GM21723 (cell line): ENCODE results near the gene SOD1.
A peak's percentile ranks its signal among the peaks of the same experiment; 100 is the strongest.
"Not testable (repeated sequence)": the region's sequence is repeated elsewhere in the genome, so short reads cannot be mapped to it uniquely, and the experiment has no call there.

ENCODE experiments used
- ATAC-seq: cut with Tn5 transposase; IDR thresholded peaks from one replicate; pipeline ENCODE4 v1.9.1; 2021; ENCODE audit warnings: mild to moderate bottlenecking, moderate library complexity; ENCODE audit not compliant: unreplicated experiment

The SOD1 gene

DNA sequence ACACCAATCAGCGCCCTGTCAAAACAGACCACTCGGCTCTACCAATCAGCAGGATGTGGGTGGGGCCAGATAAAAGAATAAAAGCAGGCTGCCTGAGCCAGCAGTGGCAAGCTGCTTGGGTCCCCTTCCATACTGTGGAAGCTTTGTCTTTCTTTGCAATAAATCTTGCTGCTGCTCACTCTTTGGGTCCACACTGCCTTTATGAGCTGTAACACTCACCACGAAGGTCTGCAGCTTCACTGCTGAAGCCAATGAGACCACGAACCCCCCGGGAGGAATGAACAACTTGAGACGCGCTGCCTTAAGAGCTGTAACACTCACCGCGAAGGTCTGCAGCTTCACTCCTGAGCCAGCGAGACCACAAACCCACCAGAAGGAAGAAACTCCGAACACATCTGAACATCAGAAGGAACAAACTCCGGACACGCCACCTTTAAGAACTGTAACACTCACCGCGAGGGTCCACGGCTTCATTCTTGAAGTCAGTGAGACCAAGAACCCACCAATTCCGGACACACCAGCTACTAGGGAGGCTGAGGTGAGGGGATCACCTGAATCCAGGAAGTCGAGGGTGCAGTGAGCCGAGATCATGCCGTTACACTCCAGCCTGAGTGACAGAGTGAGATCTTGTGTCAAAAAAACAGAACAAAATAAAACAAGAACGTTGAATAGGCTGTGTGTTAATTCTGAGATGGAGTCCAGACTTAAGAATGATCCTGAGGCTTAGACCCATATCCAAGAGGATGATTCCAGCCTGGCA is 4.5 kb upstream of the SOD1 start:
- ATAC-seq: not testable (repeated sequence)

DNA sequence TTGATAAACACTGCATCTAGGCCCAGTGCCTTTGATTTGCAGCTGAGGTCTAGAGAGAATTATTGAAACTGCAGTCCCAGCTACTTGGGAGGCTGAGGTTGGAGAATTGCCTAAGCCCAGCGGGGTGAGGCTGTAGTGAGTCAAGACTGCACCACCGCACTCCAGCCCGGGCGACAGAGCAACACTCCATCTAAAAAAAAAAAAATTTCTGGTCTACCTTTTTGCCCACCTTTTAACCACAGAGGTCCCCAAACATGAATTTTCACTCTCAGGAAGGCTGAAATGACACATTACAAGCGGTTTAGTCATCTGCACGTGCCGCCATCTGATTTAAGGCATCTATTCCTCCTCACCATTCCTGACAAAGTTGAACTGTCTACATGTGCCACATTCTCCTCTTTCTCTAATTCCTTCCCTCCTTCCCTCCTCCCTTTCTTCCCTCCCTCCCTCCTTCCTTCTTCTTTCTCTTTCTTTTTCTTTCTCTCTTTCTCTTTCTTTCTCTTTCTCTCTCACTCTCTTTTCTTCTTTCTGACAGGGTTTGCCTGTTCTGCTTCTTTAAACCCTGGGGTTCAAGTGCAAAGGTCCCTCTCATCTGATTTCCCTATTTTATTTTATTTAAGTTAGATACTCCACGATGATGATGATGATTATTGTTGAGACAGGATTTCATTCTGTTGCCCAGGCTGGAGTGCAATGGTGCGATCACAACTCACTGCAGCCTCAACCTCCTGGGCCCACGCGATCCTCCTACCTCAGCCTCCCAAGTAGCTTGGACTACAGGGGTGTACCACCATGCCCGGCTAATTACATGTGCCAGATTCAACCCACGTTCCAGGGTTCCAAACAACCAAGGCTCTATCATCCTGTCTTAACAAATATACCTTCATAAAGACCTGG is 3.0 kb upstream of the SOD1 start:
- ATAC-seq: no peak

DNA sequence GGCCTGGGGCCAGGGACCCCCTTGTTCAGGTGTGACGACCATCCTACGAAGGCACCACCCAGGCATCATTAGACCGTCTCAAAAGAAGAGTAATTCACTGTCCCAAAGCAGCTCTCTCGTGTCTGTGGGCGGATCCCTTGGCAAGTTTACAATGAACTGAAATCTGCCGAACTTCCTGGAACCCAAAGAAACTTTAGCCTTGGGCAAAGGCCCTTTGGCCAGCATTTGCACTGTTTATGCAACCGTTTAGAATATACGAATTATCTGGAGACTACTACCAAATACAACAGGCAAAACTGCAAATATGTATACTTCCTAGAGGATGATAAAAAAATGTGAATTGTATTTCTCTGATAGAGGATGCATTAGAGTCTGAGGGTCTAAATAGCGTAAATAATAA is 1.4 kb upstream of the SOD1 start:
- ATAC-seq: no peak

DNA sequence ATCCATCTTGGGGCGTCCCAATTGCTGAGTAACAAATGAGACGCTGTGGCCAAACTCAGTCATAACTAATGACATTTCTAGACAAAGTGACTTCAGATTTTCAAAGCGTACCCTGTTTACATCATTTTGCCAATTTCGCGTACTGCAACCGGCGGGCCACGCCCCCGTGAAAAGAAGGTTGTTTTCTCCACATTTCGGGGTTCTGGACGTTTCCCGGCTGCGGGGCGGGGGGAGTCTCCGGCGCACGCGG is 282 bp upstream of the SOD1 start:
- ATAC-seq: peak; percentile 23

DNA sequence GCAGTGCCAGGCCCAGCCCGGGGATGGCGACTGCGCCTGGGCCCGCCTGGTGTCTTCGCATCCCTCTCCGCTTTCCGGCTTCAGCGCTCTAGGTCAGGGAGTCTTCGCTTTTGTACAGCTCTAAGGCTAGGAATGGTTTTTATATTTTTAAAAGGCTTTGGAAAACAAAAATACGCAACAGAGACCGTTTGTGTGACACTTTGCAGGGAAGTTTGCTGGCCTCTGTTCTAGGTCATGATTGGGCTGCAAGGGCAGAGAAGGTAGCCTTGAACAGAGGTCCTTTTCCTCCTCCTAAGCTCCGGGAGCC is 719 bp downstream of the SOD1 start:
- ATAC-seq: peak; percentile 41

DNA sequence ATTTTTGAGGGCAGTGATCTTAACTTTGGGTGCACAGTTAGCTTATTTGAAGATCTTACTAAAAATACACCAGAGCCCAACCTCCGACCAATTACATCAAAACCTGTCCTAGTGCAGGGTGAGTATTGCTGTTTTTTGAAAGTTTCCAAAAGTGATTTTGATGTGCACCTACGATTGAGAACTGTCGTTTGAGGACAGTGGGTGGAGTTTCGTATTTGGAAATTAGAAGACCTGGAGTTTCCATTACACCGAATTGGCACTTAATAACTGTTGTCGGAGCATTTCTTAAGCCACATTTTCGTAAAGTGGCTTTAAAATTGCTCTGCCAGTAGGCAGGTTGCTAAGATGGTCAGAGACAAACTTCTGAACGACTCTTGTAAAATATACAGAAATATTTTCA is 1.1 kb downstream of the SOD1 start:
- no peak for ATAC-seq

DNA sequence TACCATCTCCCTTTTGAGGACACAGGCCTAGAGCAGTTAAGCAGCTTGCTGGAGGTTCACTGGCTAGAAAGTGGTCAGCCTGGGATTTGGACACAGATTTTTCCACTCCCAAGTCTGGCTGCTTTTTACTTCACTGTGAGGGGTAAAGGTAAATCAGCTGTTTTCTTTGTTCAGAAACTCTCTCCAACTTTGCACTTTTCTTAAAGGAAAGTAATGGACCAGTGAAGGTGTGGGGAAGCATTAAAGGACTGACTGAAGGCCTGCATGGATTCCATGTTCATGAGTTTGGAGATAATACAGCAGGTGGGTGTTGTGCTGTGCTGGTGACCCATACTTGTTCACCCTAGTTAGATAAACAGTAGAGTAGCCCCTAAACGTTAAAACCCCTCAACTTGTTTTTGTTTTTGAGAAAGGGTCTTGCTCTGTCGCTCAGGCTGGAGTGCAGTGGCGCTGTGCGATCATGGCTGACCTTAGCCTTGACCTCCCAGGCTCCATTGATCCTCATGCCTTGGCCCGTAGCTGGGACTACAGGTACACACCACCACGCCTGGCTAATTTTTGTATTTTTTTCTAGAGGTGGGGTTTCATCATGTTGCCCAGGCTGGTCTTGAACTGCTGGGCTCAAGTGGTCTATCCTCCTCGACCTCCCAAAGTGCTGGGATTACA is 4.2 kb downstream of the SOD1 start:
- no peak for ATAC-seq

DNA sequence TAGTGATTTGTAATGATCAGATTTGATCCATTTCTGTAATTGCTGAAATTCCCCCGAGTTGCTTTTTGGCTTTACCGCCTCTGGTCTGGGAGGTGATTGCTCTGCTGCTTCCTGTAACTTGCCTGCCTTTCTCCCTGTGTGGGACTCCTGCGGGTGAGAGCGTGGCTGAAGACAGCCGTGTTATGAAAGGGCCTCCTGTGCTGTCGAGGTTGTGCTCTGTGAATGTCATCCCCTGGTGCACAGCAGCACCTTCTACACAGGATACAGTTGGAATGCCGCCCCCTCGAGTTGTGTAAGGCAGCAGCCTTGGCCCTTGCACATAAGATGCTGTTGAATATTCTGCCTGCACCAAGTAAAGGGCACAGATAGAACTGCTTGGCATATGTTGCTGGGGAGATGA is 5.9 kb downstream of the SOD1 start:
- ATAC-seq: no peak

DNA sequence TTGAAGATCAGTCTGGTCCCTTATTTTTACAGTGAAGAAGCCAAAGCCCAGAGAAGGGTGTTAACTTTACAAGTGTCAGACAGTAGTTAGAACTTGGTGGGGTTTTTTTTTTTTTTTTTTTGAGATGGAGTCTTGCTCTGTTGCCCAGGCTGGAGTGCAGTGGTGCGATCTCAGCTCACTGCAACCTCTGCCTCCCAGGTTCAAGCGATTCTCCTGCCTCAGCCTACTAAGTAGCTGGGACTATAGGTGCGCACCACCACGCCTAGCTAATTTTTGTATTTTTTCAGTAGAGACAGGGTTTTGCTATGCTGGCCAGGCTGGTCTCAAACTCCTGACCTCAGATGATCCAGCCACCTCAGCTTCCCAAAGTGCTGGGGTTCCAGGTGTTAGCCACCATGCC is 6.4 kb downstream of the SOD1 start:
- not testable (repeated sequence) for ATAC-seq

DNA sequence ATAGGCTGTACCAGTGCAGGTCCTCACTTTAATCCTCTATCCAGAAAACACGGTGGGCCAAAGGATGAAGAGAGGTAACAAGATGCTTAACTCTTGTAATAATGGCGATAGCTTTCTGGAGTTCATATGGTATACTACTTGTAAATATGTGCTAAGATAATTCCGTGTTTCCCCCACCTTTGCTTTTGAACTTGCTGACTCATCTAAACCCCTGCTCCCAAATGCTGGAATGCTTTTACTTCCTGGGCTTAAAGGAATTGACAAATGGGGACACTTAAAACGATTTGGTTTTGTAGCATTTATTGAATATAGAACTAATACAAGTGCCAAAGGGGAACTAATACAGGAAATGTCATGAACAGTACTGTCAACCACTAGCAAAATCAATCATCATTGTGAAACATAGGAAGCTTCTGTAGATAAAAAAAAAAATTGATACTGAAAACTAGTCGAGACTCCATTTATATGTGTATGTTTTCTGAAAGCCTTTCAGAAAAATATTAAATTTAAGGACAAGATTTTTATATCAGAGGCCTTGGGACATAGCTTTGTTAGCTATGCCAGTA is 7.0 kb downstream of the SOD1 start:
- ATAC-seq: no peak

DNA sequence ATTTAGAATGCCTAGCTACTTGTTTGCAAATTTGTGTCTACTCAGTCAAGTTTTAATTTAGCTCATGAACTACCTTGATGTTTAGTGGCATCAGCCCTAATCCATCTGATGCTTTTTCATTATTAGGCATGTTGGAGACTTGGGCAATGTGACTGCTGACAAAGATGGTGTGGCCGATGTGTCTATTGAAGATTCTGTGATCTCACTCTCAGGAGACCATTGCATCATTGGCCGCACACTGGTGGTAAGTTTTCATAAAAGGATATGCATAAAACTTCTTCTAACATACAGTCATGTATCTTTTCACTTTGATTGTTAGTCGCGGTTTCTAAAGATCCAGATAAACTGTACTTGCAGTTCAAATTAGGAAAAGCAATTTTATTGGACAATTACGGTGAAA is 7.6 kb downstream of the SOD1 start:
- ATAC-seq: no peak

DNA sequence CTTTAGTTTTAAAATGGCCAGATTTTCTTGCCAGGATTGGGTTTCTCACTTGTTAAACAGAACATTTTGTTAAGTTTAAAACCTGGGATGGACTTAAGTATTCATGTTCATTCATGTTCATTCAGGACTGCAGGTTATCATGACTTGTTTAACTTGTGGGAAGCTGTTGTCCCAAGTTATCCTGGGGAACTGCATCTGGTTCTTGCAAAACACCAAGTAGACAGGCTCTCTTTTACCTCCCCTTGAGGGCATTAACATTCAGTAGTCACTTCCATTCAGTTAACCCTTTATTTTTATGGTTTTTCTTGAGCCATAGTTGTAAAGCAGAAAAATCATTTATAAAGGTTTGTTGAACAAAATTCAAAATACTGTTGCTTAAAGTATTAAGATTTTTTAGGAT is 8.1 kb downstream of the SOD1 start:
- ATAC-seq: no peak

DNA sequence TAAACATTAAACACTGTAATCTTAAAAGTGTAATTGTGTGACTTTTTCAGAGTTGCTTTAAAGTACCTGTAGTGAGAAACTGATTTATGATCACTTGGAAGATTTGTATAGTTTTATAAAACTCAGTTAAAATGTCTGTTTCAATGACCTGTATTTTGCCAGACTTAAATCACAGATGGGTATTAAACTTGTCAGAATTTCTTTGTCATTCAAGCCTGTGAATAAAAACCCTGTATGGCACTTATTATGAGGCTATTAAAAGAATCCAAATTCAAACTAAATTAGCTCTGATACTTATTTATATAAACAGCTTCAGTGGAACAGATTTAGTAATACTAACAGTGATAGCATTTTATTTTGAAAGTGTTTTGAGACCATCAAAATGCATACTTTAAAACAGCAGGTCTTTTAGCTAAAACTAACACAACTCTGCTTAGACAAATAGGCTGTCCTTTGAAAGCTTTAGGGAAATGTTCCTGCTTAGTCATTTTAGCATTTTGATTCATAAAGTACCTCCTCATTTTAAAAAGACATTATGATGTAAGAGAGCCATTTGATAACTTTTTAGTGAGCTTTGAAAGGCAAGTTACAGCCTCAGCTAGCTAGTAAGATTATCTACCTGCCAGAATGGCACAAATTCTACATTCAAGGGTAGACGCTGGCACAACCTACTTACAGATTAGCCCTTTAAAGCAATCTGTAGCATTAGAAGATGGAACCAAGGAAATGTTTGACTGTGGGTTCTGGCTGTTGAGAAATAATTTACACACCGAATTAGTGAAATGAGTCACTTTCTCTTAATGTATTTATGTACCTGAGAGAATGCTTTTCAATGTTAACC is 9.4 kb downstream of the SOD1 start:
- ATAC-seq: no peak

DNA sequence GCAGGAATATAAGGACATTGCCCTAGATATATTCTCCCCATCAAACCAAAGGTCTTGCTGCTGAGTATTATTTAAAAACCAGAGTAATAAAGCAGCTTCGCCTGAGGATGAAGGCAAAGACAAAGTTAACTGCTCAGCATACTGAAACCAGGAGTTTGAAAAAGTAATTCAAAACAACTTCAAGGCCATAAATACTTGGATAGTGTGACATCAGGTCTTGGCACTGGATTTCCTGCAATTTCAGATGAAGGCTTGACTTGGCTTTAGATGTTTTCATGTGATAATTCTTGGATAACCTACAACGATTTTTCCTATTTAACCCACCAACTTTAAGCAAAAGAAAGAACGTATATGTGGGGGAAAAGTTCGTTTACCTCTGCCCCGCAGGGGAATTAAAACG is 10.6 kb downstream of the SOD1 start:
- no peak for ATAC-seq

DNA sequence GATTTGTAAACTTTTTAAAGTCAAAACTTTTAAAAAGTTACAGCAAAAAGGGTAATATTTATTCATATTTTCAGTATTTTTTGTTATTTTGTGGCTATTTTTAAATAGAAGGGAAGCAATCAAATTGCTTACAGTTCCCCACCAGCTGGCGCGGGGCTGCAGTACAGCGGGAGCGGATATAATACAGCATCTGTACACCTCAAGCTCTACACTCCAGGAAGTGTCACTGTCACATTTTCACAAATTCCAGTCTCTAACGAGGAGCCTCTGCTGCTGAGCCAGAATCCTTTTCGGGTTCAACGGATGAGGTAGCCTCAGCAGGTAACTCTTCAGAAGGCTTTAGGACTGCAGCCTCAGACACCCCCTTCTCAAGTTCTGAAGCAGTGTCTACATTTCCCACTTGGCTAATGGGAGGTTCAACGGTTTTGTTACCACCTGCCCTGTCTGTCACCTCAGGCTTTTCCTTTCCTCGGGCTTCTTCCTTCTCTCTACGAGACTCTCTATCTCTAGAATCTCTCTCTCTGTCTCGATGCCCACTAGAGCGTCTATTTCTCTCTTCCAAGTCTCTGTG is 11.7 kb downstream of the SOD1 start:
- no peak for ATAC-seq

DNA sequence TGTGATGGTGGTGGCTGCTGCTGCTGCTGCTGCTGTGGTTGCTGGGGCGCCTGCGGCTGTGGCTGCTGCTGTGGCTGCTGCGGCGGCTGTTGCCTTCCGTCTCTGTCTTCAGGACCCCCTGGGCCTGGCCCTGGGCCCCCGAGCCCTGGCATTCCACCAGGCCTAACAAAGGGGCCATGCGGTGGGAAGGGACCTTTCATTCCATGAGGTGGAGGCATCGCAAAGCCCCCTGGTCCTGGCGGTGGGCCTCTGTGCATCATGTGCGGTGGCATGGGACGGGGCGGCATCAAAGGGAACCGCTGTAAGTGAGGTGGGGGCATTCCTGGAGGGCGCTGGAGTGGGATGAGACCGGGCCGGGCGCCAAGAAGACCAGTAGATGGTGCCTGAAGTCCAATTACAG is 12.4 kb downstream of the SOD1 start:
- ATAC-seq: no peak

DNA sequence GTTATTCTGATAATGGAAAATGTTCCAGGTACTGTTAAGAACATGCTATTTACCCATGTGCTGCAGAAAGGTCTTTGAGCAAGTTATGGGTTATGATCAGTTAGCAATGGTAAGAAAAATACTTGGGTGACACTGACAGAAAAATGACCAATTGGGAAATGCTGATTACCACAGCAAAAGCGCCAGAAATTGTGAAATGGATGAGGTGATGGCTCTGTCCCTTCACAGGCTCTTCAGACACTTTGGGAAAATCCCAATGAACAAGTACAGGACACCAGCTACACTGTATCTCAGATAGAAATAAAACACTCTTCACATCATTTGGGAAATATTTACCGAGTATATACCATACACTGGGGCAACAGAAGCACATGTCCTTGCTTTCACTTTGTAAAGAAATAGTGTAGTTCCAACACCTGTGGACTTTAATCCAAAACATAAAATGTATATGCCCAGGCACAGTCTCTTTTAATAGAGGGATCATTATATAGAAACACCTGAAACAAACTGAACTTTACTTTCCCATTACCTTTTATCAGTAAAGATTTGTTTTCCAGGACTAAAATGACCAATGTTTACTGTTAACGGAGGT is 13.9 kb downstream of the SOD1 start:
- no peak for ATAC-seq

DNA sequence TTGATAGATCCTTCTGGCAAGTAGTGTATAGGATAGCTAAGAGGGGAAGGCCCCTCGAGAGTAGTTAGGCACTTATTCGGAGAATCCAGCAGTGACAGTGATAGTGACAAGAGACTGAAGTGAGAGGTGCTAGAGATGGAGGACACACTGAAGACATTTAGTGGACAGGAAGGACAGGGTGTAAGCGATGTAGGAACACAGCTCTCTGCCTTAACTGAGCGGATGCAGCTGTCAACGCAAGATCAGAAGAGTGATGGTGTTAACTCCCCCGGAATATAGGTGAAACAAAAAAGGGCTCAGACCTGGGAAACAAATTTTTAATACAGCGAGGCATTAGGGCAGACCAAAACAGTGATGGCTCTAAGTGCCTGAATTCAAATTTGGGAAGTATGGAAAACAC is 15.8 kb downstream of the SOD1 start:
- no peak for ATAC-seq

DNA sequence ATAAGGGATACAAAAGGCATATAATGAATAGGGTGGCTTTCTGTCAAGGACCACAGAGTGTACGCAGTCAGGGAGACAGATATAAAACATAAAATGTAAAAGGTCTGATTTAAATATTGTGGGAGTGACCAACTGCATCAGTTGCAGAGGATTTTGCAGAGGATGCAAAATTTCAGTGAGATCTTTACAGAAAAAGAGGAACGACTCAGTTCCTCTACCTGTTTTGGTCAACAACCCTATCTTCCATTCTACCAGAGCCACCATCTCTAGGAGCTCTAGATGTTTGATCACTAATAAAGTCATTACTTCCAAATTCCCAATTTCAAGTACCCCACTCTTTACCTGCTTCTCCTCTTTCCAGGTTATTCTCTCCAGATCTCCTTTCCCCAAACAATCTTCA is 16.5 kb downstream of the SOD1 start:
- ATAC-seq: no peak

DNA sequence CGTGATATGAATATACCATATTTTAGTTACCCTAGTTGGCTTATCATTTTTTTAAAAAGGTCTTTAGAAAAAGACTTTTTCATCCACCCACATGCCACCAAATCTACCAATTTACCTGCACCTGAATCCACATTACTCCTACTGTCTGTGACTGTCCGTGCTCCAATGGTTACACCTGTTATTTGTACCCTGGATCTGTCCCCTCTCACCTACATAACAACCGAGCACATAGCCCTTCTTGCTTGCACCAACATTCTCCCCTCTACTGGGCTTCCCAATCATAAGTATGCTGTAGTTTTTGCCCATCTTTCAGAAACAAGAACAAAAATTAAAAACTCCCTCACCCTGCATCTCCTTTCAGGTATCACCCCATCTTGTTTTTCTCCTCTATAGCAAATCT is 17.6 kb downstream of the SOD1 start:
- ATAC-seq: no peak
